ENCODE results near the gene DALRD3. TPM values are rescaled to one million over a fixed set of nuclear protein-coding genes. Genes with fewer than 3 reads are reported as not detected.

DALRD3 gene
- total RNA-seq, 1 experiment from 2014 or later: 13.2 TPM

DNA sequence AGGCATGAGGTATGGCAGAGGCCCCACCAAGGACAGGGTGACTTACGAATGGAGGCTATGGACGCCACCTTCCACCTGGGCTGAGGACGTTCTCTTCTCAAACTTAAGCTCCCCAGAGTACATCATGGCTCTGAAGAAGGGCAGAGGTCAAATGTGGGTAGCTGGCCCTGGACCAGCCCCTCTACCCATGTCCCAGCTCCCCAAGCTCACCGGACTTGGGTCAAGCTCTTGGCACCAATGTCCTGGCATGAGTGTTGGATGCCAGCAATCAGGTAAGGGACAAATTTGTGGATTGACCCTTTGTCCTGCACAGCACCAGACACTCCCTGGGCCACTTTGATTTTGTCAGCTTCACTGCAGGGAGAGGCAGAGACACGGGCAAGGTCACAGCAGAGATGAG is 6.1 kb upstream of the DALRD3 start:
- no peak overlapping the region for H3K4me3 ChIP-seq (ENCODE audit: low read depth, low read length, poor library complexity, severe bottlenecking)
- TF ChIP-seq EZH2 (IDR thresholded peaks at IDR 0.05; ENCODE audit: borderline replicate concordance, low read depth, low read length, poor library complexity, severe bottlenecking): no peak
- TF ChIP-seq, protein P1, sequence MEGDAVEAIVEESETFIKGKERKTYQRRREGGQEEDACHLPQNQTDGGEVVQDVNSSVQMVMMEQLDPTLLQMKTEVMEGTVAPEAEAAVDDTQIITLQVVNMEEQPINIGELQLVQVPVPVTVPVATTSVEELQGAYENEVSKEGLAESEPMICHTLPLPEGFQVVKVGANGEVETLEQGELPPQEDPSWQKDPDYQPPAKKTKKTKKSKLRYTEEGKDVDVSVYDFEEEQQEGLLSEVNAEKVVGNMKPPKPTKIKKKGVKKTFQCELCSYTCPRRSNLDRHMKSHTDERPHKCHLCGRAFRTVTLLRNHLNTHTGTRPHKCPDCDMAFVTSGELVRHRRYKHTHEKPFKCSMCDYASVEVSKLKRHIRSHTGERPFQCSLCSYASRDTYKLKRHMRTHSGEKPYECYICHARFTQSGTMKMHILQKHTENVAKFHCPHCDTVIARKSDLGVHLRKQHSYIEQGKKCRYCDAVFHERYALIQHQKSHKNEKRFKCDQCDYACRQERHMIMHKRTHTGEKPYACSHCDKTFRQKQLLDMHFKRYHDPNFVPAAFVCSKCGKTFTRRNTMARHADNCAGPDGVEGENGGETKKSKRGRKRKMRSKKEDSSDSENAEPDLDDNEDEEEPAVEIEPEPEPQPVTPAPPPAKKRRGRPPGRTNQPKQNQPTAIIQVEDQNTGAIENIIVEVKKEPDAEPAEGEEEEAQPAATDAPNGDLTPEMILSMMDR (conservative IDR thresholded peaks at IDR 0.05; ENCODE audit: low read depth, low read length): no peak
- no peak overlapping the region for H3K27ac ChIP-seq (ENCODE audit: low read depth, low read length, poor library complexity, severe bottlenecking)
- H3K9me3 ChIP-seq (ENCODE audit: low read depth, low read length, poor library complexity, severe bottlenecking): no peaks in the 10 kb centered on the region
- no peaks in the 10 kb centered on the region for H3K27me3 ChIP-seq (replicated peaks; ENCODE audit: insufficient read depth, low read depth, low read length, poor library complexity)
- intact Hi-C loops (cut with micrococcal nuclease; ENCODE audit: unreplicated experiment): no loop called here
- BruUV-seq (replicated peaks): TSS peak; percentile 7
- ChIA-PET CTCF (no interaction called here), POLR2A (ENCODE audit: low non-redundant PET) (no interaction called here)
- peaks cover 6% of the 10 kb centered on the region for H3K4me1 ChIP-seq (ENCODE audit: insufficient read depth, low read length, poor library complexity, severe bottlenecking)
- H3K36me3 ChIP-seq (ENCODE audit: insufficient read depth, low read length, poor library complexity, severe bottlenecking): peaks cover 21% of the 10 kb centered on the region
- no peak for DNase-seq (ENCODE audit: low spot score)

DNA sequence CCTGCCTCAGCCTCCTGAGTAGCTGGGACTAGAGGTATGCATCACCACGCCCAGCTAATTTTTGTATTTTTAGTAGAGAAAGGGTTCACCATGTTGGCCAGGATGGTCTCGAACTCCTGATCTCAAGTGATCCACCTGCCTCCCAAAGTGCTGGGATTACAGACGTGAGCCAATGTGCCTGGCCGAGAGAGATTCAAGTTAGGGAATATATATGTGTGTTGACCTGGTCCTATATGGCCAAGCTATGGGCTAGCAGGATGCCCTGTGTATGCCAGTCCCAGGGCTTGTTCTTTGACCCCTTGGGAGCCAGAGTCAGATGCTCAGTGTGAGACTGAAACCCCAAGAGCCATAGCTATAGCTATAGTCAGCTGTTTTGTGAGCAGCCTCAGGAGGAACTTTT is 5.4 kb upstream of the DALRD3 start:
- TF ChIP-seq EZH2 (IDR thresholded peaks at IDR 0.05; ENCODE audit: borderline replicate concordance, low read depth, low read length, poor library complexity, severe bottlenecking): no peak
- TF ChIP-seq, protein P1 (conservative IDR thresholded peaks at IDR 0.05; ENCODE audit: low read depth, low read length): no peak
- intact Hi-C loops (cut with micrococcal nuclease; ENCODE audit: unreplicated experiment): no loop called here
- H3K4me3 ChIP-seq (ENCODE audit: low read depth, low read length, poor library complexity, severe bottlenecking): no peak overlapping the region
- H3K27ac ChIP-seq (ENCODE audit: low read depth, low read length, poor library complexity, severe bottlenecking): no peak overlapping the region
- ChIA-PET POLR2A (ENCODE audit: low non-redundant PET) (no interaction called here), CTCF (no interaction called here)
- peaks cover 21% of the 10 kb centered on the region for H3K36me3 ChIP-seq (ENCODE audit: insufficient read depth, low read length, poor library complexity, severe bottlenecking)
- H3K4me1 ChIP-seq (ENCODE audit: insufficient read depth, low read length, poor library complexity, severe bottlenecking): peaks cover 6% of the 10 kb centered on the region
- BruUV-seq (replicated peaks): no TSS peak
- H3K9me3 ChIP-seq (ENCODE audit: low read depth, low read length, poor library complexity, severe bottlenecking): no peaks in the 10 kb centered on the region
- no peak for DNase-seq (ENCODE audit: low spot score)
- H3K27me3 ChIP-seq (replicated peaks; ENCODE audit: insufficient read depth, low read depth, low read length, poor library complexity): no peaks in the 10 kb centered on the region

DNA sequence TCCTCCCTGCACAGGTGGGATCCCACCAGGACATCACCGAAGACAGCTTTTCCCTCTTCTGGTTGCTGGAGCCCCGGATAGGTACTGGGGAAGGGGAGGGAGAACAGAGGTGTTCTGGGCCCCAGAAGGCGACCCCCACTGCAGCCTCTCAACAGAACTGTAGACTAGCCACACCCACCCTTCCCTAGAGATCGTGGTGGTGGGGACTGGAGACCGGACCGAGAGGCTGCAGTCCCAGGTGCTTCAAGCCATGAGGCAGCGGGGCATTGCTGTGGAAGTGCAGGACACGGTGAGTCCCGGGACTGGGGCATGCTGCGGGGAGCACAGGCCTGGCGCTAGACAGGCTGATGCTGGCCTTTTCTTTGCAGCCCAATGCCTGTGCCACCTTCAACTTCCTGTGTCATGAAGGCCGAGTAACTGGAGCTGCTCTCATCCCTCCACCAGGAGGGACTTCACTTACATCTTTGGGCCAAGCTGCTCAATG is 4.3 kb upstream of the DALRD3 start:
- H3K27me3 ChIP-seq (replicated peaks; ENCODE audit: insufficient read depth, low read depth, low read length, poor library complexity): no peaks in the 10 kb centered on the region
- BruUV-seq (replicated peaks): no TSS peak
- DNase-seq (ENCODE audit: low spot score): no peak
- H3K4me1 ChIP-seq (ENCODE audit: insufficient read depth, low read length, poor library complexity, severe bottlenecking): peaks cover 3% of the 10 kb centered on the region
- peak overlapping the region; percentile 83 for H3K4me3 ChIP-seq (ENCODE audit: low read depth, low read length, poor library complexity, severe bottlenecking)
- peak overlapping the region; percentile 96 for H3K27ac ChIP-seq (ENCODE audit: low read depth, low read length, poor library complexity, severe bottlenecking)
- ChIA-PET POLR2A (ENCODE audit: low non-redundant PET) (no interaction called here), CTCF (no interaction called here)
- no peaks in the 10 kb centered on the region for H3K9me3 ChIP-seq (ENCODE audit: low read depth, low read length, poor library complexity, severe bottlenecking)
- intact Hi-C loops (cut with micrococcal nuclease; ENCODE audit: unreplicated experiment): no loop called here
- no peak for TF ChIP-seq EZH2 (IDR thresholded peaks at IDR 0.05; ENCODE audit: borderline replicate concordance, low read depth, low read length, poor library complexity, severe bottlenecking)
- TF ChIP-seq, protein P1 (conservative IDR thresholded peaks at IDR 0.05; ENCODE audit: low read depth, low read length): no peak
- H3K36me3 ChIP-seq (ENCODE audit: insufficient read depth, low read length, poor library complexity, severe bottlenecking): peaks cover 21% of the 10 kb centered on the region

Data from A673 (cell line).